Upper lobe of right lung (tissue), 1 donor: ENCODE results near the gene LCN6. TPM values are rescaled to one million over a fixed set of nuclear protein-coding genes. Genes with fewer than 3 reads are reported as not detected.
A peak's percentile ranks its signal among the peaks of the same experiment; 100 is the strongest.
"Not testable (repeated sequence)": the region's sequence is repeated elsewhere in the genome, so short reads cannot be mapped to it uniquely, and the experiment has no call there.

Experiments
- ATAC-seq: fragments of 200-7000 bp; cut with Tn5 transposase; one replicate; pipeline ENCODE4 v1.9.1; 2020; ENCODE audit warnings: mild to moderate bottlenecking, moderate library complexity
- DNase-seq: peaks from one replicate; pipeline ENCODE4 v3.0.0-alpha.2; 2020
- H3K27ac ChIP-seq: fragments of 200-600 bp; one replicate; pipeline ENCODE4 v1.8.0; 2022
- H3K27me3 ChIP-seq: fragments of 200-600 bp; one replicate; pipeline ENCODE4 v1.8.0; 2022; ENCODE audit warnings: mild to moderate bottlenecking
- H3K36me3 ChIP-seq: fragments of 200-600 bp; one replicate; pipeline ENCODE4 v1.8.0; 2022
- H3K4me1 ChIP-seq: fragments of 200-600 bp; one replicate; pipeline ENCODE4 v1.8.0; 2022
- H3K4me3 ChIP-seq: fragments of 200-600 bp; one replicate; pipeline ENCODE4 v1.8.0; 2022; ENCODE audit warnings: mild to moderate bottlenecking
- H3K9me3 ChIP-seq: fragments of 200-600 bp; one replicate; pipeline ENCODE4 v1.8.0; 2022
- intact Hi-C: fragments of 100-400 bp; cut with DNase I; formaldehyde crosslinking; loops from one replicate; pipeline ENCODE4 v1.11.0; 2022
- long read RNA-seq: library from polyadenylated mRNA; unstranded; transcript quantifications from one replicate; pipeline ENCODE4 v2.0.0, GENCODE V29; 2021
- total RNA-seq: library from RNA; stranded (reverse); fragmentation: NEBNext Ultra II Directional; extraction: Animal tissue kit (Norgen Biotek cat#: 25700); gene quantifications from one replicate; pipeline ENCODE4 v1.2.1, GENCODE V29; 2021
- TF ChIP-seq, protein P1 (sequence below): fragments of 200-600 bp; IDR thresholded peaks from one replicate; pipeline ENCODE4 v1.8.0; 2022; ENCODE audit warnings: antibody characterized with exemption
- donor health status: DM: no; HTN: yes; CAD: no; lungs with severe emphysema.

Gene LCN6, protein sequence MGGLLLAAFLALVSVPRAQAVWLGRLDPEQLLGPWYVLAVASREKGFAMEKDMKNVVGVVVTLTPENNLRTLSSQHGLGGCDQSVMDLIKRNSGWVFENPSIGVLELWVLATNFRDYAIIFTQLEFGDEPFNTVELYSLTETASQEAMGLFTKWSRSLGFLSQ
- total RNA-seq = 21.5 TPM
- long read RNA-seq, partial matches to known transcripts = 1 of 2 reads
- long read RNA-seq, other reads (novel, unspliced or antisense) = 0 of 2 reads

DNA sequence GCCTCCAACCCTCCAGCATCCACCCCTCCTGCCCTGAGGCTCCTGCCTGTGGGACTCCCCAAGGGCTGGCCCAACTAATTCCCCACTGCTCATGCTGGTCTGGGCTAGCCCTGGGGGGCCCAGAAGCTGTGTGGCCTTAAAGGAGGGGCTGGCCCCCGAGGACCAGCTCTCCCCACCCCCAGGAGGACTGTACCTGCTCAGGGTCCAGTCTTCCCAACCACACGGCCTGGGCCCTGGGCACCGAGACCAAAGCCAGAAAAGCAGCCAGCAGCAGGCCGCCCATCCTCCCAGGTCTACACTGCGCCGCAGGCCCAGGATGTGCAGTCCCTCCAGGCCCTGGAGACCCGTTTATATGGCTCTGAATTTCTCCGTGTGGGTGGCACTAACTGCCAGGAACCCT, at the start of gene LCN6:
Gene LCN6, minus strand, starts transcription at position 325 of the 400 bp plus-strand sequence. Its CDS starts 42 bp downstream, at position 283.
- TF ChIP-seq, protein P1, sequence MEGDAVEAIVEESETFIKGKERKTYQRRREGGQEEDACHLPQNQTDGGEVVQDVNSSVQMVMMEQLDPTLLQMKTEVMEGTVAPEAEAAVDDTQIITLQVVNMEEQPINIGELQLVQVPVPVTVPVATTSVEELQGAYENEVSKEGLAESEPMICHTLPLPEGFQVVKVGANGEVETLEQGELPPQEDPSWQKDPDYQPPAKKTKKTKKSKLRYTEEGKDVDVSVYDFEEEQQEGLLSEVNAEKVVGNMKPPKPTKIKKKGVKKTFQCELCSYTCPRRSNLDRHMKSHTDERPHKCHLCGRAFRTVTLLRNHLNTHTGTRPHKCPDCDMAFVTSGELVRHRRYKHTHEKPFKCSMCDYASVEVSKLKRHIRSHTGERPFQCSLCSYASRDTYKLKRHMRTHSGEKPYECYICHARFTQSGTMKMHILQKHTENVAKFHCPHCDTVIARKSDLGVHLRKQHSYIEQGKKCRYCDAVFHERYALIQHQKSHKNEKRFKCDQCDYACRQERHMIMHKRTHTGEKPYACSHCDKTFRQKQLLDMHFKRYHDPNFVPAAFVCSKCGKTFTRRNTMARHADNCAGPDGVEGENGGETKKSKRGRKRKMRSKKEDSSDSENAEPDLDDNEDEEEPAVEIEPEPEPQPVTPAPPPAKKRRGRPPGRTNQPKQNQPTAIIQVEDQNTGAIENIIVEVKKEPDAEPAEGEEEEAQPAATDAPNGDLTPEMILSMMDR = no peak
- intact Hi-C loops = no loop called here
- H3K36me3 ChIP-seq = no peaks in the 10 kb centered on the region
- H3K27ac ChIP-seq = peak within 1 kb of the TSS; percentile 58
- H3K27me3 ChIP-seq = peaks cover 12% of the 10 kb centered on the region
- no peak within 1 kb of the TSS for H3K4me3 ChIP-seq
- DNase-seq = no peak
- peak; percentile 3 for ATAC-seq
- H3K9me3 ChIP-seq = no peaks in the 10 kb centered on the region
- H3K4me1 ChIP-seq = peaks cover 11% of the 10 kb centered on the region

GRCh38 chr9:136796775-136797347, 48.5 kb upstream of the LCN6 start:
- H3K9me3 ChIP-seq, DNase-seq, H3K4me3 ChIP-seq, ATAC-seq, H3K36me3 ChIP-seq, H3K27ac ChIP-seq, intact Hi-C loops: not testable (repeated sequence)
- Histone ChIP-seq H3K27me3 (peaks cover 28% of the 10 kb centered on the region), H3K4me1 (peaks cover 31% of the 10 kb centered on the region)

DNA sequence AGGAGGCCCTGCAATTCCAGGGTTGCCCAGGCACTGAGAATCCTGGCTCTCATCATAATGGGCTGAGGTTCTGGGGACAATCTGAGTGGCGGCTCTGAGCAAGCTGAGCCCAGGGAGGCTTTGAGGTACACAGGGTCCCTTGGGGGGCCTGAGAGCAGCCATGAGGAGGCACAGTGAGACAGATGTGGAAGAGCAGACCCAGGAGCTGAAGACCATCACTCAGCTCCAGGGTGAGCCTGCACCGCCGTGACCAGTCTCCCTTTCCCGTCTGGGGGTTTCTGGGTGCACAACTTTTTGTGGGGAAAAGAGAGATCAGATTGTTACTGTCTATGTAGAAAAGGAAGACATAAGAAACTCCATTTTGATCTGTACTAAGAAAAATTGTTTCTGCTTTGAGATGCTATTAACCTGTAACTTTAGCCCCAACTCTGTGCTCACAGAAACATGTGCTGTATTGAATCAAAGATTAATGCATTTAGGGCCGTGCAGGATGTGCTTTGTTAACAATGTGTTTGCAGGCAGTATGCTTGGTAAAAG, 48.0 kb upstream of the LCN6 start, which contains the start of gene CCDC183:
Gene CCDC183, plus strand, starts transcription at position 101 of the 537 bp plus-strand sequence. Its CDS starts 60 bp downstream, at position 161.
- no peak for ATAC-seq
- H3K4me3 ChIP-seq = no peak within 1 kb of the TSS
- H3K27me3 ChIP-seq = peaks cover 25% of the 10 kb centered on the region
- peaks cover 32% of the 10 kb centered on the region for H3K4me1 ChIP-seq
- H3K9me3 ChIP-seq = no peaks in the 10 kb centered on the region
- intact Hi-C loops = no loop called here
- no peak for DNase-seq
- no peak within 1 kb of the TSS for H3K27ac ChIP-seq
- TF ChIP-seq, protein P1 = no peak
- H3K36me3 ChIP-seq = no peaks in the 10 kb centered on the region

- peaks cover 15% of the 10 kb centered on the region for H3K27me3 ChIP-seq
- no peak overlapping the region for H3K27ac ChIP-seq
- H3K4me3 ChIP-seq = no peak overlapping the region
- peaks cover 26% of the 10 kb centered on the region for H3K4me1 ChIP-seq
- H3K9me3 ChIP-seq = no peaks in the 10 kb centered on the region
- H3K36me3 ChIP-seq = no peaks in the 10 kb centered on the region
- TF ChIP-seq, protein P1 = no peak
- intact Hi-C loops = no loop called here
- ATAC-seq (no peak), DNase-seq (no peak)
Observed at GRCh38 chr9:136795000-136795348, 46.6 kb upstream of the LCN6 start.

DNA sequence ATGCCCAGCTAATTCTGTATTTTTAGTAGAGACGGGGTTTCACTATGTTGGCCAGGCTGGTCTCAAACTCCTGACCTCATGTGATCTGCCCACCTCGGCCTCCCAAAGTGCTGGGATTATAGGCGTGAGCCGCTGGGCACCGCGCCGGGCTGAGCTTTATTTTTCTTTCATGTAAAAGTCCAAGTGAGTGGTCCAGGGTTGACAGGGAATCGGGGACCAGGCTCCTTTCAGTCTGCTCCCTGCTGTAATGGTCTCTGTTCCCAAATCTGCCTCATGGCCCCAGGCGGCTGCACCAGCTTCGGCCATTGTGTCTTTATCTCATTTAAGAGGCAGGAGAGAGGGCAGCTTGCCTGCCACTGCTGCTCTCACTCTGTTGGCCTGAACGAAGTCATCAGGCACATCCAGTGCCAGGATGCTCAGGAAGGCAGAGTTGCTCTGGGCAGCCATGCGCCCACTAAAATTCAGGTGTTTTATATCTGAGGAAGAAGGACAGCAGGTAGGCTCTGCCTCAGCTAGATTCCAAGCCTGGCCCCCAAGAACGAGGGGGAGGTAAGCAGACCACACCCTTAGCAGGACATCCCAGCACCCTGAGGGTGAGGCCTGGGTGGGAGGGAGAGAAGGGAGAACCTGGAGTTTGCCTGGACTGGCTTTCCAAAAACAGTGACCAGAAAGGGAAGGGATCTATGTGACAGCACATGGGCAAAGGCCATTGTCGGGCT, 46.1 kb upstream of the LCN6 start:
- Histone ChIP-seq H3K27me3 (peaks cover 10% of the 10 kb centered on the region), H3K4me1 (peaks cover 21% of the 10 kb centered on the region), H3K27ac (no peak overlapping the region), H3K9me3 (no peaks in the 10 kb centered on the region), H3K4me3 (no peak overlapping the region), H3K36me3 (no peaks in the 10 kb centered on the region)
- TF ChIP-seq, protein P1 = no peak
- ATAC-seq (no peak), DNase-seq (no peak)
- intact Hi-C loops = no loop called here
